Measurements from ENCODE around the gene ARMH1.

ARMH1 gene

DNA sequence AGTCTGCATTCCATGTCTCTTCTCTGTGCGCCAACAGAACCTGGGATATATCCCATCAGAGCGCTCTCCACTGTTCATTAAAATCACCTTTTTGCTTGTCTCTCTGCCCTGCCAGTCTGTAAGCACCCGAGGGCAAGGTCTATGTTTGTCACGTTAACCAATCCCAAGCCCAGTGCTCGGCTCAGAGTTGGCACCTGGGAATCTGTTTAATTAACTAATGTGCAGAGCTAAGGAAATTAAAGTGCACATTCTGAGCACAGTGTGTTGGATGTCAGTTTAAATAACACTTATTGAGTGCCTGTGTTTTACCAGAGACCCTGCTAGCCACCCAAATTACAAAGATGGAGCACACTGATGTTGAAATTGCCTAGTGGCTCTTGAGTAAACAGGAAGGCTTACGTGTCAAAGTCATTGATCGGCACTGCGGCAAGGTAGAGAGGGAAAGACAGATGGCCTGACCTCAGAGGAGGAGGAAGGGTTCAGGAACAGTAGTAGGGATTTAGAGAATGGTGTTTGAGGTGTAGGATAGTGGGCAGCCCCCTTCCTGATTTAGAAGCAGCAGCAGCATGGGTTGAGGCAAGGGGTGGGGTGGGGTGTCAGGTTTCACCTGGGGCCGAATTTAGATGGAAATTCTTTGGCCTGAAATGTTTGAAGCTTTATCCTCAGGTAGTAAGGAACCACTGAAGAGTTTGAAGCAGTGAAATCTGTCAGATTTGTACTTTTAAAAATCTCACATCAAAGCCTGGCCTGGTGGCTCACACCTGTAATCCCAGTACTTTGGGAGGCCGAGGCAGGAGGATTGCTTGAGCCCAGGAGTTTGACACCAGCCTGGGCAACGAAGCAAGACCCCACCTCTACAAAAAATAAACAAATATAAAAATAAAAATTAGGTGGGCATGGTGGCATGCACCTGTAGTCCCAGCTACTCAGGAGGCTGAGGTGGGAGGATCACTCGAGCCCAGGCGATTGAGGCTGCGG is 7.7 kb downstream of the ARMH1 start:
- H2AFZ ChIP-seq (ENCODE audit: low read depth, low read length) = no peak overlapping the region
- H3K4me1 ChIP-seq (ENCODE audit: insufficient read depth, low read length) = no peaks in the 10 kb centered on the region
- H3K27me3 ChIP-seq (ENCODE audit: insufficient read depth, low read length) = no peaks in the 10 kb centered on the region
- H3K9me3 ChIP-seq (ENCODE audit: low read length) = no peaks in the 10 kb centered on the region
- peaks cover 4% of the 10 kb centered on the region for H3K36me3 ChIP-seq (ENCODE audit: insufficient read depth, low read length)
- no peak overlapping the region for H3K4me3 ChIP-seq (ENCODE audit: low read length)

DNA sequence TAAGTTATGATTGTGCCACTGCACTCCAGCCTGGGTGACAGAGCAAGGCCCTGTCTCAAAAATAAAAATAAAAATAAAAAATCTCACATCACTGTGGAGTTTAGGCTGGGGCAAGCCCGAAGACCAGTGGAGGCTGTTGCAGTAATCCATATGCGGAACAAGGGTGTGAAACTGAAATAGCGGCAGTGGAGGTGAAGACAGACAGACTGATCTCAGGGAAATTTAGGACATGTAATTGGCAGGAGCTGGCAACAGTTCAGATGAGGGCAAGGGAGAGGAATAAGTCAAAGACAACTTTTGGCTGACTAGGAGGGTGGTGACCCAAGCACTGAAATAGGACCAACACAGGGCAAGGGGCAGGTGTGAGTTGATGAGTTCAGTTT is 8.4 kb downstream of the ARMH1 start:
- no peak overlapping the region for H3K4me3 ChIP-seq (ENCODE audit: low read length)

DNA sequence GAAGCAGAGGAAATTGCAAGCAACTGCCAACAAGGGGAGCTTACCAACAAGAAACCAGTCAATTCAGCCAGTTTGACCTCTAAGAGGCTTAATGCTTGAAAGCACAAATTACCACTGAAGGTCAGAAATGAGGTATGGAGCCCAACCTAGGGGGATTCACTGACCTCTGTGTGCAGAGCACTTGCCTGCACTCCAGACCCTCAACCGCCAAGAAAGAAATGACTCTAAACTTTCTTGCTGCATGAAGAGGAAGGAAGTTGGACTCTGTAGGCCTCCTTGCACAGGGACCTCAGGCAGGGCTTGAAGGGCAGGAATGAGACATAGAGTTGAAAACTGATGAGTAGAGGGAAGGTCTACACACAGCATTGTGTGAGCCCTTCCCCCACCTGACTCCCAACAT is 10.0 kb downstream of the ARMH1 start:
- Histone ChIP-seq H3K27me3 (ENCODE audit: insufficient read depth, low read length) (no peaks in the 10 kb centered on the region), H3K36me3 (ENCODE audit: insufficient read depth, low read length) (peaks cover 3% of the 10 kb centered on the region), H3K9me3 (ENCODE audit: low read length) (no peaks in the 10 kb centered on the region), H3K4me3 (ENCODE audit: low read length) (no peak overlapping the region), H3K4me1 (ENCODE audit: insufficient read depth, low read length) (no peaks in the 10 kb centered on the region), H2AFZ (ENCODE audit: low read depth, low read length) (no peak overlapping the region)

More for the DNA sequence above, 8.4 kb downstream of the ARMH1 start:
- Histone ChIP-seq H3K36me3 (ENCODE audit: insufficient read depth, low read length) (peaks cover 4% of the 10 kb centered on the region), H3K27me3 (ENCODE audit: insufficient read depth, low read length) (no peaks in the 10 kb centered on the region), H3K9me3 (ENCODE audit: low read length) (no peaks in the 10 kb centered on the region), H3K4me1 (ENCODE audit: insufficient read depth, low read length) (no peaks in the 10 kb centered on the region), H2AFZ (ENCODE audit: low read depth, low read length) (no peak overlapping the region)

GRCh38 chr1:44685218-44685617 is 10.7 kb downstream of the ARMH1 start:
- H2AFZ ChIP-seq (ENCODE audit: low read depth, low read length) = no peak overlapping the region
- no peak overlapping the region for H3K4me3 ChIP-seq (ENCODE audit: low read length)
- H3K9me3 ChIP-seq (ENCODE audit: low read length) = no peaks in the 10 kb centered on the region
- H3K36me3 ChIP-seq (ENCODE audit: insufficient read depth, low read length) = no peaks in the 10 kb centered on the region
- no peaks in the 10 kb centered on the region for H3K4me1 ChIP-seq (ENCODE audit: insufficient read depth, low read length)
- H3K27me3 ChIP-seq (ENCODE audit: insufficient read depth, low read length) = no peaks in the 10 kb centered on the region

DNA sequence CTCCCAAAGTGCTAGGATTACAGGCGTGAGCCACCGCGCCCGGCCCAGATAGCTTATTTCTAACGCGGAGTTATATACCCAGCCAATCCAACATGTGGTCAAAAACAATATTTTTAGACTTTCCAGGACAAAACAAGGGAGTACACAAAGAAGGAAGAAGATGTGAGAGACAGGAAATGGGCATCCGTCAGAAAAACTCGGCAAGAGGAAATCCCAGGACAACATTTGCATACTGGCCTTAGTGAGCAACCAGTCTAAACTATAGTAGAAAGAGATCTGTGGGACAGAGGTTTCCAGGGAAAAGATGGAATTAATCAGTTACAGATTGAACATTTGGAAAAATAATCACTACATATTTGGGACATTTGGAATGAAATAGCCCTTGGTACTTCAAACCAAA is 11.4 kb downstream of the ARMH1 start:
- no peaks in the 10 kb centered on the region for H3K36me3 ChIP-seq (ENCODE audit: insufficient read depth, low read length)
- H3K27me3 ChIP-seq (ENCODE audit: insufficient read depth, low read length) = no peaks in the 10 kb centered on the region
- H3K9me3 ChIP-seq (ENCODE audit: low read length) = no peaks in the 10 kb centered on the region
- no peak overlapping the region for H2AFZ ChIP-seq (ENCODE audit: low read depth, low read length)
- no peaks in the 10 kb centered on the region for H3K4me1 ChIP-seq (ENCODE audit: insufficient read depth, low read length)
- H3K4me3 ChIP-seq (ENCODE audit: low read length) = no peak overlapping the region

DNA sequence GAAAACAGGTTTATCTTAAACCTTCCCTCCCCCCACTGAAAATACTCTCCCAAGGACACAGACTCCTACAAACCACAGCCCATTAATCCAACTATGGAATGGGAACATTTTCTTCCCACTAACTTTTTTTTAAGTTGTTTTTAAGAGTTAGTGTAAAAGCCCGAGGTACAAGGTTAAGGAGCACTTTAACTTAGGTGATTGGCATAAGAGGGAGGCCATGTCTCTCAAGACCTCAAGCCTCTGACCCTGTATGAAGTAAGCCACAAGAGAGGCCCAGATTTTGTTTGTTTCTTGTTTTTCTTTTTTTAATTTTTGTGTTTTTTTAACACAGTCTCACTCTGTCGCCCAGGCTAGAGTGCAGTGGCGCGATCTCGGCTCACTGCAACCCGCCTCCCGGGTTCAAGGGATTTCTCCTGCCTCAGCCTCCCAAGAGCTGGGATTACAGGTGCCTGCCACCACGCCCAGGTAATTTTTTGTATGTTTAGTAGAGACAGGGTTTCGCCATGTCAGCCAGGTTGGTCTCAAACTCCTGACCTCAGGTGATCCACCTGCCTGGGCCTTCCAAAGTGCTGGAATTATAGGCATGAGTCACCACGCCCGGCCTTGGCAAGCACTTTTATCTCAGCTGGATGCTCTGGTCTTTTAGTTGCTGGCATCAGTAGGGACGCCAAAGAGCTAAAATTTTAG is 14.4 kb downstream of the ARMH1 start:
- no peaks in the 10 kb centered on the region for H3K4me1 ChIP-seq (ENCODE audit: insufficient read depth, low read length)

DNA sequence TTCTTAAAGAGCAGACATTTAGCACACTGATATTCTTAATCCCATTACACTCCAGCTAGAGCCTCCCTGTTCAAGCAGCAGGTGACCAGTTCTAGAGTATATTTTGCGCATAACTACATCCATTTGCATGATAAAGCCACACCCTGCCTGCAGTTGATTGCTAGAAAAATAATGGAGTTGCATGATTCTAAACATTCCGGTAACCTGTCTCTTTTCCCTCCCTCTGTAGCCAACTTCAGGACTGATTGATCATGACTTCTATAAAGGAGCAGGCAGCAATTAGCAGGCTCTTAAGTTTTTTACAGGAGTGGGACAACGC is 14.9 kb downstream of the ARMH1 start:
- Histone ChIP-seq H3K4me3 (ENCODE audit: low read length) (no peak overlapping the region), H3K9me3 (ENCODE audit: low read length) (no peaks in the 10 kb centered on the region), H3K4me1 (ENCODE audit: insufficient read depth, low read length) (no peaks in the 10 kb centered on the region), H3K36me3 (ENCODE audit: insufficient read depth, low read length) (no peaks in the 10 kb centered on the region), H2AFZ (ENCODE audit: low read depth, low read length) (no peak overlapping the region), H3K27me3 (ENCODE audit: insufficient read depth, low read length) (no peaks in the 10 kb centered on the region)

More for the DNA sequence above, 14.4 kb downstream of the ARMH1 start:
- H3K36me3 ChIP-seq (ENCODE audit: insufficient read depth, low read length) = no peaks in the 10 kb centered on the region
- no peaks in the 10 kb centered on the region for H3K9me3 ChIP-seq (ENCODE audit: low read length)
- H2AFZ ChIP-seq (ENCODE audit: low read depth, low read length) = no peak overlapping the region
- H3K4me3 ChIP-seq (ENCODE audit: low read length) = no peak overlapping the region
- no peaks in the 10 kb centered on the region for H3K27me3 ChIP-seq (ENCODE audit: insufficient read depth, low read length)

DNA sequence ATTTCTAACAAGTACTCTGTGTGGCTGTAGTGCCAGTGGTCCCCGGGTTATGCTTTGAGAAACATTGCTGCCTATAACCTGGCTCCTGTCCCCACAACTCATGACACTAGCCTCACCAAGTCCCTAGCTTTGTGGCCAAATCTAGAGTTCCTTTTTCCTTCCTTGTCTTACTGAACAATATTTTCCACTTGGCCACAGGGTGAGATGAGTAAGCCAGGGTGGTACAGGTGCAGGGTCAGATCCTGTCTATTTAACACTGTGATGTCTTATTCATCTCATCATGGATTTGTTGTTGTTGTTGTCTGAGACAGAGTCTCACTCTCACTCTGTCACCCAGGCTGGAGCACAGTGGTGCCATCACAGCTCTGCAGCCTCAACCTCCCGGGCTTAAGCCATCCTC is 18.6 kb downstream of the ARMH1 start:
- no peaks in the 10 kb centered on the region for H3K9me3 ChIP-seq (ENCODE audit: low read length)
- H3K36me3 ChIP-seq (ENCODE audit: insufficient read depth, low read length) = no peaks in the 10 kb centered on the region
- no peak overlapping the region for H3K4me3 ChIP-seq (ENCODE audit: low read length)
- no peaks in the 10 kb centered on the region for H3K4me1 ChIP-seq (ENCODE audit: insufficient read depth, low read length)
- H3K27me3 ChIP-seq (ENCODE audit: insufficient read depth, low read length) = no peaks in the 10 kb centered on the region
- H2AFZ ChIP-seq (ENCODE audit: low read depth, low read length) = no peak overlapping the region

GRCh38 chr1:44693900-44694299 is 19.4 kb downstream of the ARMH1 start:
- Histone ChIP-seq H3K36me3 (ENCODE audit: insufficient read depth, low read length) (no peaks in the 10 kb centered on the region), H3K27me3 (ENCODE audit: insufficient read depth, low read length) (no peaks in the 10 kb centered on the region), H3K4me3 (ENCODE audit: low read length) (no peak overlapping the region), H3K4me1 (ENCODE audit: insufficient read depth, low read length) (no peaks in the 10 kb centered on the region), H3K9me3 (ENCODE audit: low read length) (no peaks in the 10 kb centered on the region), H2AFZ (ENCODE audit: low read depth, low read length) (no peak overlapping the region)

- no peaks in the 10 kb centered on the region for H3K4me1 ChIP-seq (ENCODE audit: insufficient read depth, low read length)
- no peak overlapping the region for H2AFZ ChIP-seq (ENCODE audit: low read depth, low read length)
- no peaks in the 10 kb centered on the region for H3K27me3 ChIP-seq (ENCODE audit: insufficient read depth, low read length)
- H3K4me3 ChIP-seq (ENCODE audit: low read length) = no peak overlapping the region
- H3K9me3 ChIP-seq (ENCODE audit: low read length) = no peaks in the 10 kb centered on the region
- H3K36me3 ChIP-seq (ENCODE audit: insufficient read depth, low read length) = no peaks in the 10 kb centered on the region
Measured at GRCh38 chr1:44694863-44695478, 20.5 kb downstream of the ARMH1 start.

DNA sequence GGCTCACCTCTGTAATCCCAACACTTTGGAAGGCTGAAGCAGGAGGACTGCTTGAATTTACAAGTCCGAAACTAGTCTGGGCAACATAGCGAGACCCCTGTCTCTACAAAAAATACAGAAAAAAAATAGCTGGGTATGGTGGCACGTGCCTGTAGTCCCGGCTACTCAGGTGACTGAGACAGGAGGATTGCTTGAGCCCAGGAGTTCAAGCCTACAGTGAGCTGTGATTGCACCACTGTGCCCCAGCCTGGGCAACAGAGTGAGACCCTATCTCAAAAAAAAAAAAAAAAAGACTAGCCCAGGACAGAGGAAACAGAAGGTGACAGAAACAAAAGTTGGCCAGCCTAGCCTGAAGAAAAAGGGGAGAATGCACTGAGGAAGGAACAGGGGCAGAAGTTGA is 21.2 kb downstream of the ARMH1 start:
- Histone ChIP-seq H2AFZ (ENCODE audit: low read depth, low read length) (no peak overlapping the region), H3K27me3 (ENCODE audit: insufficient read depth, low read length) (no peaks in the 10 kb centered on the region)

GRCh38 chr1:44696101-44696500 is 21.6 kb downstream of the ARMH1 start:
- no peak overlapping the region for H2AFZ ChIP-seq (ENCODE audit: low read depth, low read length)
- H3K4me3 ChIP-seq (ENCODE audit: low read length) = no peak overlapping the region
- no peaks in the 10 kb centered on the region for H3K9me3 ChIP-seq (ENCODE audit: low read length)
- no peaks in the 10 kb centered on the region for H3K4me1 ChIP-seq (ENCODE audit: insufficient read depth, low read length)
- no peaks in the 10 kb centered on the region for H3K27me3 ChIP-seq (ENCODE audit: insufficient read depth, low read length)
- H3K36me3 ChIP-seq (ENCODE audit: insufficient read depth, low read length) = no peaks in the 10 kb centered on the region

More for the DNA sequence above, 21.2 kb downstream of the ARMH1 start:
- no peaks in the 10 kb centered on the region for H3K36me3 ChIP-seq (ENCODE audit: insufficient read depth, low read length)
- no peaks in the 10 kb centered on the region for H3K9me3 ChIP-seq (ENCODE audit: low read length)
- no peaks in the 10 kb centered on the region for H3K4me1 ChIP-seq (ENCODE audit: insufficient read depth, low read length)
- no peak overlapping the region for H3K4me3 ChIP-seq (ENCODE audit: low read length)

- no peak overlapping the region for H2AFZ ChIP-seq (ENCODE audit: low read depth, low read length)
- H3K9me3 ChIP-seq (ENCODE audit: low read length) = no peaks in the 10 kb centered on the region
- H3K27me3 ChIP-seq (ENCODE audit: insufficient read depth, low read length) = no peaks in the 10 kb centered on the region
- H3K4me1 ChIP-seq (ENCODE audit: insufficient read depth, low read length) = no peaks in the 10 kb centered on the region
- H3K4me3 ChIP-seq (ENCODE audit: low read length) = no peak overlapping the region
- H3K36me3 ChIP-seq (ENCODE audit: insufficient read depth, low read length) = no peaks in the 10 kb centered on the region
Measured at GRCh38 chr1:44696789-44697345, 22.4 kb downstream of the ARMH1 start.

Data from neuron (in vitro differentiated cells).